DMS79 treated with DMSO at 0.1 percent for 48 hours (cell line): Measurements from ENCODE around the gene LKAAEAR1.
"Not testable (repeated sequence)": the region's sequence is repeated elsewhere in the genome, so short reads cannot be mapped to it uniquely, and the experiment has no call there.

Experiments
- DNase-seq: peaks from one replicate; lab custom pipeline; 2025; lab: John Stamatoyannopoulos, UW

LKAAEAR1 gene, protein sequence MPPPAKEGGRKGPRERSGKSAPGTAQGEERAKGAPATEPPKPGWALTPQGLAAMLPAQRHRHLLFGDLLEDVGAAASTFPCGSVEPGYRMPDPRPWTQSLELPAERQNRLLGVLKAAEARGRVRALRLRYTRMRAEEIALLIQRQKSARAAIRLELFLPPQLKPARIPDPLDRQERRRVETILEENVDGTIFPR

DNA sequence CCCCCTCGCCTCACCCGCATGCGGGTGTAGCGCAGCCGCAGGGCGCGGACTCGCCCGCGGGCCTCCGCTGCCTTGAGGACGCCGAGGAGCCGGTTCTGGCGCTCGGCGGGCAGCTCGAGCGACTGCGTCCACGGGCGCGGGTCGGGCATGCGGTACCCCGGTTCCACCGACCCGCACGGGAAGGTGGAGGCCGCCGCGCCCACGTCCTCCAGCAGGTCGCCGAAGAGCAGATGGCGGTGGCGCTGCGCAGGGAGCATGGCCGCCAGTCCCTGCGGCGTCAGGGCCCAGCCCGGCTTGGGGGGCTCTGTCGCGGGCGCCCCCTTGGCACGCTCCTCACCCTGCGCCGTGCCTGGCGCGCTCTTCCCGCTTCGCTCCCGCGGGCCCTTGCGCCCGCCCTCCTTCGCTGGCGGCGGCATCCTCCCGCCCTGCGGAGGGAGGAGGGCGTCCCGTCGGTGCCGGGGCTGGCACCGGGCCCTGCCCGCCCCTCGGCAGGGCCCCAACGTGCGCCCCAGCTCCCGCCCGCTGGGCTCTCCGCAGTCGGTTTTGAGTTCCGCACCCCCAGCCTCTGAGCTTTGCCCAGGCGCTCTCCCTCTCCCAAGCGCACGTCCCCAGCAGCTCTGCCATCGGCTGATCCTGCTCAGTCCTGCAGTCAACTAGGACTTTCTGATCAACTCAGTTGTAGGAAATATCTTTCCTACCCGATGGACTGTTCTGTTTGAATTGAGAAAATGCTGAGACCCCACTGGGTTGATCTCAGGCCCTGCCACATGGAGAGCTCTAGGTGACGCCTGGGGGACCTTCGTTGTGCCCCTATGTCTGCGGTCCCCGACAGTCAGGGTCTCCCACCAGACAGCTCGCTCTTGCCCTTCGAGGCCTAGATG, at the start of gene LKAAEAR1:
Gene LKAAEAR1, minus strand, starts transcription at position 595 of the 881 bp plus-strand sequence. Its CDS starts 179 bp downstream, at position 416.
- no peak for DNase-seq

DNA sequence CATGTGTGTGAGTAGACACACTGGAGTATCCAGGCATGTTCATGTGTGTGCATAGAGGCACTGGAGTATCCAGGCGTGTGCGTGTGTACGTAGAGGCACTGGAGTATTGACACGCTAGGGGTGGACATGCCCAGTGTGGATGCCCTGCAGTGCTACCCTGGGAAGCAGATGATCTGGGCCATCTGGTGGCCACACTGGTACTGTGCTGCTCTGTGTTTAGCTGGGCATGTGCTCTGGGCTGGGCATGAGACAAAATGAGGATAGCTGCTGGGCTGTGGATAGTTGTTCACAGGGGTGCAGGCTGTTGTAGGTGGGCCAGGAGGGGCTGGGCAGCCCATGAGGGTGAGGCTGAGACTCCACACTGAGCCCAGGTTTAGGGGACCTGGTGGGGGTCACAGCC, 47.2 kb upstream of the LKAAEAR1 start:
- no peak for DNase-seq

DNA sequence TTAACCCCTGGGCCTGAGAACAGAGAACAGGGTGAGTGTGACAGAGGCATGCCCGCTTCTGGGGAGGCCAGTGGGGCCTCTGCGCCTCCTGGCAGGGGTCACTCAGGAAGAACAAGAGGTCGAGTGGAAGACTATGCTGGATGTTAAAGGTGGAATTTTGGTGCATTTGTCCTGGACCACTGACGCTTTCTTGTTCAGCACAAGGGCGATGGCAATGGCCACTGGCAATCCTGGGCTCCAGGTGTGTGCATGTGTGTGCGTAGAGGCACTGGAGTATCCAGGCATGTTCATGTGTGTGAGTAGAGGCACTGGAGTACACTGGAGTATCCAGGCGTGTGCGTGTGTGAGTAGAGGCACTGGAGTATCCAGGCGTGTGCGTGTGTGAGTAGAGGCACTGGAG, 46.7 kb upstream of the LKAAEAR1 start:
- DNase-seq = no peak

DNA sequence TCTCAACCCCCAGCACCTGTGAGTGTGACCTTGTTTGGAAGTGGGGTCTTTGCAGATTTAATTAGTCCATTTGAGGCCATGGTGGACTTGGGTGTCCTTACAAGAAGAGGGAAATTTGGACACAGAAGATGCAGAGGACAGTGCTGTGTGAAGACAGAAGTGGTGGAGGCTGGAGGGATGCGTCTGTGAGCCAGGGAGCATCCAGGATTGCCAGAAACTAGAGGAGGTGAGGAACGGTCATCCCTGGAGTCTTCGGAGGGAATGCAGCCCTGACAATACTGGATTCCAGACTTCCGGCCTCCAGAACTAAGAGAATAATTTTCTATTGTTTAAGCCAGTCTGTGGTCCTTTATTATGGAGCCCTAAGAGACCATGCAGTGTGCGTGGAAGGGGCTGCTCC, 46.1 kb upstream of the LKAAEAR1 start:
- no peak for DNase-seq

DNA sequence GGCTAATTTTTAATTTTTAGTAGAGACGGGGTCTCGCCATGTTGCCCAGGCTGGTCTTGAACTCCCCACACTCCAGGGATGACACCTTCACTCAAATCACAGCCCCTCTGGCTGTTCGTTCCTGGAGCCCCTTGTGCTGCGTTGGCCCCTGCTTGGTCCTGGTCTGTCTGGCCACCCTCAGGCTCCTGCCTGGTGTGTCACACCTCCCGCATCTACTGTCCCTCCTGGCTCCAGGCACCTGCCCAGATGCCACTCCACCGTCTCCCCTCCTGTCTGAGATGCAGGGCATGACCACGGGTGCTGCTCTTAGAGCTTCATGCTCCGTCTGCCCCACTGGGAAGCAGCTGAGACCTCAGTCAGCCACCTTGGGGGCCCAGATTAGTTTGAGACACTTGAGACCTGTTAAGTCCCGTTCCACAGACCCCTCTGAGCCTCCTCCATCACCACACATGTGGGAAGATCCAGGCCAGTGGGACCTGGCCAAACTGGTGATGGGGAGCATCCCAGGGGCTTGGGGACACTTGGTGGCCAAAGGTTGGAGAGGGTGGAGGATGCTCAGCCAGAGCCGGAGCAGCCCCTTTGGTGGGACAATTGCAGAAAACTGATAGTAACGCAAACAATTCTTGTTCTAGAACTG, 45.1 kb upstream of the LKAAEAR1 start:
- no peak for DNase-seq

DNA sequence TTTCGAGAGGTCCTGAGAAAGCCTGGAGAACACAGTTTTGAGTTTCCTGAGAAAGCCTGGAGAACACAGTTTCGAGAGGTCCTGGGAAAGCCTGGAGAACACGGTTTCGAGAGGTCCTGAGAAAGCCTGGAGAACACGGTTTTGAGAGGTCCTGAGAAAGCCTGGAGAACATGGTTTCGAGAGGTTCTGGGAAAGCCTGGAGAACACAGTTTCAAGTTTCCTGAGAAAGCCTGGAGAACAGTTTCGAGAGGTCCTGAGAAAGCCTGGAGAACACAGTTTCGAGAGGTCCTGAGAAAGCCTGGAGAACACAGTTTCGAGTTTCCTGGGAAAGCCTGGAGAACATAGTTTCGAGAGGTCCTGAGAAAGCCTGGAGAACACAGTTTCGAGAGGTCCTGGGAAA, 39.3 kb upstream of the LKAAEAR1 start:
- not testable (repeated sequence) for DNase-seq

DNA sequence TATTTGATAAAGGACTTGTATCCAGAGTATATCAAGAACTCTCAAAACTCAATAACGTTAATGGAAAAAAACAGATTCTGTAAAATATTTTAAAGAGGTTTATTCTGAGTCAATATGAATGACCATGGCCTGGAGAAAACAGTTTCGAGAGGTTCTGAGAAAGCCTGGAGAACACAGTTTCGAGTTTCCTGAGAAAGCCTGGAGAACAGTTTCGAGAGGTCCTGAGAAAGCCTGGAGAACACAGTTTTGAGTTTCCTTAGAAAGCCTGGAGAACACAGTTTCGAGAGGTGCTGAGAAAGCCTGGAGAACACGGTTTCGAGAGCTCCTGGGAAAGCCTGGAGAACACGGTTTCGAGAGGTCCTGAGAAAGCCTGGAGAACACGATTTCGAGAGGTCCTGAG, 38.7 kb upstream of the LKAAEAR1 start:
- not testable (repeated sequence) for DNase-seq

DNA sequence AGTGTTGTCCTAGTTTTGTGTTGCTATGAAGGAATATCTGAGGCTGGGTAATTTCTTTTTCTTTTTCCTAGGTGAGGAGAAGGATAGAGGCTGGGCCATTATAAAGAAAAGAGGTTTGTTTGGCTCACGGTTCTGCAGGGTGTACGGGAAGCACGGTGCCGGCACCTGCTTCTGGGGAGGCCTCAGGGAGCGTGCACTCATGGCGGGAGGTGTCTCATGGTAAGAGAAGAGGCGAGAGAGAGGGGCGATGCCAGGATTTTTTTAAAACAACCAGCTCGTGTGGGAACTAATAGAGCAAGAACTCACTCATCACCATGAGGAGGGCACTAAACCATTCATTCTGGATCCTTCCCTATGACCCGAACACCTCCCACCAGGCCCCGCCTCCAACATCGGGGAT, 37.4 kb upstream of the LKAAEAR1 start:
- no peak for DNase-seq

DNA sequence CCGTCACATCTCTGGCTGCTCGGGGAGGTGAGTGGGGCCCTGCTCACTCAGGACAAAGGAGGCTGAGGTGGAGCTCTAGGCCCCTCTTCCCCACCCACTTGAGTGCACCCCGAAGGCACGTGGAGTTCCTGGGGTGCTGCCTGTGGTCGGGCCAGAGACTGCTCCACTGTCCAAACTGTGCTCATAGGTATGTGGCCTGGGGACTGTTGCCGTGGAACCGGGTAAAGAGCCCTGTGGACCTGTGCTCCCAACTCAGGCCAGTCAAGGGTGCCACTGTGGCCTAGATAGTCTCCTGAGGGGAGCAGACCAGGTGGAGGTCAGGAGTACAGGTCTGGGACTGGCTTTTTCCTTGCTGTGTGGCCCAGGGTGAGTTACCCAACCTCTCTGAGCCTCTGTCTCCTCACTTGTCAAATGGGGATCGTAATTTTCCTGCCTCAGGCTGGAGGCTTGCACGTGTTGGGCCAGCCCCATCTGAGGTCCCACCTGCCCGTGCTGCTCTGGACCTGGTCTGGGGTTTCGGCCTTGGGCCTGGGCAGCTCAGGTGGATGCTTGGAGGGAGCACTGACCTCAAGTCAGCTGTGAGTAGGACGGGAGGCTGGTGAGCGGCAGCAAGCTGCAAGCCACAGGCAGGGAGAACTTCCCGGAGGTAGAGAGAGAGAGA, 35.6 kb upstream of the LKAAEAR1 start:
- no peak for DNase-seq

DNA sequence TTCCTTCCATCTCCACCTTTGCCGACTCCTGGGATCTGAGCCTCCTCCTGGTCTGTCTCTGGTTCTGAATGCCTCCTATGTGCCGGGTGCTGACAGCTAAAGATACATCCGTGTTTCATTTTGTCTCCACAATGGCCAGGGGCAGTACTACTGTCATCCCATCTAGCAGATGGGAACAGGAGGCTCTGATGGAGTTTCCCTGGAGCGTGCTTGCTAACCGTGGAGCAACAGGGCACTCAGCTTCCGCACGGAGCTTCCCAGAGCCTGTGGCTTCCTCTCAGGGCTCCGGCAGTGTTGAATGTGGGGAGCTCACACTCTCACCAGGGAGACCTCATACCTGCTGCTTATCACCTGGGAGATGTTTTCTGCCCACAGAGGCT, 35.1 kb upstream of the LKAAEAR1 start:
- DNase-seq = no peak

DNA sequence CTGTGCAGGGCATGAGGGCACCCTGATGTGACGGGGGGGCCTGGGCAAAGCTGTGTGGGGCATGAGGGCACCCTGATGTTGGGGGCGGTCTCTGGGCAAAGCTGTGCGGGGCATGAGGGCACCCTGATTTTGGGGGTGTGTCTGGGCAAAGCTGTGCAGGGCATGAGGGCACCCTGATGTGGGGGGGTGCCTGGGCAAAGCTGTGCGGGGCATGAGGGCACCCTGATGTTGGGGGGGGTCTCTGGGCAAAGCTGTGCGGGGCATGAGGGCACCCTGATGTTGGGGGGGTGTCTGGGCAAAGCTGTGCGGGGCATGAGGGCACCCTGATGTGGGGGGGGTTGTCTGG, 33.2 kb upstream of the LKAAEAR1 start:
- DNase-seq = not testable (repeated sequence)

DNA sequence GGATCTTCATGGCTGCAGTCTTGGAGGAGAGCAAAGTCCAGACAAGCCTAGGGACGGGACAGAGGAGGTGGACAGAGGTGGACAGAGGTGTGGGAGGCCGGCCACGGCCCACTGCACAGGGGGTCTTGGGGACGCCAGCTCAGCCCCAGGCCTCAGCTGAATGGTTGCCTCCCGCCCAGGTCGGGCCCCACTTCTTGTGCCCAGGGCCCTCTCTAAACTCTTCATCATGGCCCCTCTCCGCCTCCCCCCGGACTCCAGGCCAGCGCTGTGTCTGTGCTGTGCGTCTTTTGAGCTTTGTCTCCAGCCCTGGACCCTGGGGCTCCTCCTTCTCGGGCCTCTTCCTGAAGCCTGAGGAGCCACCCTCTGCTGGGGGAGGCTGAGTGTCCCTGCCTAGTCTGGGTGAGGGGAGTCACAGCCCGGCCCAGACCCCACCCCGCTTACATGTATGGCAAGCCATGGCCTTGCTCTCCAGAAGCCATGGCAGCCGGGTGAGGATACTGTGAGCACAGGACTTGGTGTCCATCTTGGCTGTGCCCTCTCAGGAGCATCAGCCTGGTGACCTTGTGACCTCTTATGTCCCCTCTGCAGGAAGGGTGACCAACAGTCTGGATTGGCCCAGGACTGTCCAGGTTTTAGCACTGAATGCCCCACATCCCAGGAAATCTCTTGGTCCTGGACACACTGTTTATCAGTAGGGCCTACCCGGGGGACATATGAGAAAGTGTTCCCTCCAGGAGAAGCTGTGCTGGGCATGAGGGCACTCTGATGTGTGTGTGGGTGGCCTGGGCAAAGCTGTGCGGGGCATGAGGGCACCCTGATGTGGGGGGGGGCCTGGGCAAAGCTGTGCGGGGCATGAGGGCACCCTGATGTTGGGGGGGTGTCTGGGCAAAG, 32.6 kb upstream of the LKAAEAR1 start:
- DNase-seq = no peak

DNA sequence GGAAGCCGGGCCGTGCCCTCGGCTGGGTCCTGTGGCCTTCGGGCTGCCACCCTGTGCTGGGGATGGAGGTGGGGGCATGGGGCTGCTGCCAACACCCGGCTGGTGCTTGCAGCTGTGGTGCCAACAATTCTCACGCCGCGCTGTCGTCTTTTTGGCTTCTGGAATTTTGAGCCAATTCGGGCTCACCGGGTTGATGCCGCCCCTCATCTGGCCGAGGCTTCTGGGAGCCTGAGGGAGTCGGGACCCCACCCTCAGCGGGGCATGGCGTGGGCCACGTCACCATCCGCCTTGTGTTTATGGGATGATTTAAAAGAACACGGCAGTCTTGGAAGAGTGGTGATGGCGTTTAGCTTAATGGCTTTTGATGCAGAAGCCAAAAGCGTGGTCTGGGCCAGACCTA, 31.8 kb upstream of the LKAAEAR1 start:
- DNase-seq = no peak

DNA sequence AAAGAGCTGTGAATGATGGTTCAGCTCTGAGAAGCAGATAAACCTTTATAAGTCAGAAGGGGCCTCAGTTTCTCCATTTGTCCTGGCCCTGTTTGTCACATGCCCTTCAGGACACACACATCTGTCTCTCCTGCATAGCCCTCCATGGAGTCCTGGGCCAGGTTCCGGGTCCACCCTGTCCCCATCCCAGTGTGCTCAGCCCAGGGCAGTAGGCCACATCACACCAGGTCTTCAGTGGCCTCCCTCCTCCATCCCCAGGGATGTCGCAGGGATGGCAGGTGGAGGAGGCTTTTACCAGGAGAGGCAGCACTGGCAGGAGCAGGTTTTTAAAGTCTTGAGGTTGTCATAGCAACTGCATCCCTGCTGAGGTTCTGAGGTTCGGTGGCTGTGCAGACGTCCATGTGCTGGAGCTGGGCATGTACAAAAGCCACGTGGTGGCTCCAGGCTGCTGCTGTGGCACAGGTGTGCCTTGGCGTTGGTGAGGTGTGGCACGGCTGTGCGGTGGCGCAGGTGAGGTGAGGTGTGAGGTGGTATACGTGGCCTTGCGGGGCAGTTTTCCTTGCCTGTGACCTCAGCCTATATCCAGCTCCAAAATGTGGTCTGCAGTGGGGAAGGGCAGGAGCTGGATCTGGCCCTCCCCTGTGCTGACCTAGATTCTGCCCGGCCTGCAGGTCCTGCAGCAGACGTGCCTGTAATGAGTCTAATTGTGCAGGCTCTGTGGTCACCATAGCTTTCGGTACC, 31.1 kb upstream of the LKAAEAR1 start:
- DNase-seq = peak; percentile 45

DNA sequence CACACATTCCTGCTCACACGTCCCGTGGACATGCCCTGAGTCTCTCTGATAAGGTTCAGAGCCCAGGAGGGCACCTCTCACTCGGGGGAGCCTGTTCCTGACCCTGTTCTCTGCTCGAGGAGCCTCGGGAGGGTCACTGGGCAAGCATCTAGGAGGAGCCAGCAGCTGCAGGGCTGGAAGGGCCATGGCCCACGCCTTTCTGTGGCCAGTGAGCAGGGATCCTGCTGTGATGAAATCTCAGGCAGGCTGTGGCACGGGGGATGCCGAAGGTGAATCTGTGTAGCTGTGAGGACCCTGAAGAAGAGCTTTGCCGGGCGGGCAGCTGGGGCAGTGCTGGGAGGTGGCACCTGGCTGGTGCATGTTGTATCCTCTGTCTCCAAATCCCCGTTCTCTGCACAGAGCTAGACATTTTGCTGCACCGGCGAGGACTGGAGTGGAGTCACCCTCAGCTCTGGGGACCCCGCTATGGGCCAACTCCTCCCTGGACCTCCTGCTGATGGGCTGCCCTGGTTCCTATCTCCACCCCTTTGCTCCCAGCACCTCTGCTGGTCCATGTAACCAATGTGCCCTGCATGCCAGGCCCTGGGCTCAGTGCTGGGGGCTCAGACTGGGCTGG, 30.3 kb upstream of the LKAAEAR1 start:
- DNase-seq = no peak

DNA sequence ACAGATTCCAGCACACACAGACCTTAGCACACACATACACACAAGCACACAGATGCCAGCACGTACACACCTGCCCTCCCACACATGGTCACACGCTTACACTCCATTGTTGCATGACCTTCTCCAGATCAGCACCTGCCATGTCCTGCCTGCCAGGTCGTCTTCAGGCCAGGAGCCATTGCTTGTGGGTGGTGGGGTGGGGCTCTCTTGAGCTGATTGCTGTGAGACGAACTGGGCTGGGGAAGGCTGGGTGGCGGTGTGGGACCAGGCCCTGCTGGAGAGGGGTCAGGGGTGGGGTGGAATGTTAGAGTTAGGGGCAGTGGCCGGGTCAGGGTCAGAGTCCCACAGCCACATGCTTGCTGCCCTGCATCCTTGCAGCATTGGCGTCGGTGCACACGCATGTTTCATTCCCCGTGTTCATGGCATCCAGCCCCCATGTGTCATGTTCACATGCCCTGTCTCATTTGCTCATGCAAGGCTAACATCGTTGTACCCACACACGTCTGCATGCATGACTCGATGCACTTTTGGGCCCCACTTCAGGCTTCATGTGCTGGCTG, 29.7 kb upstream of the LKAAEAR1 start:
- DNase-seq = no peak

DNA sequence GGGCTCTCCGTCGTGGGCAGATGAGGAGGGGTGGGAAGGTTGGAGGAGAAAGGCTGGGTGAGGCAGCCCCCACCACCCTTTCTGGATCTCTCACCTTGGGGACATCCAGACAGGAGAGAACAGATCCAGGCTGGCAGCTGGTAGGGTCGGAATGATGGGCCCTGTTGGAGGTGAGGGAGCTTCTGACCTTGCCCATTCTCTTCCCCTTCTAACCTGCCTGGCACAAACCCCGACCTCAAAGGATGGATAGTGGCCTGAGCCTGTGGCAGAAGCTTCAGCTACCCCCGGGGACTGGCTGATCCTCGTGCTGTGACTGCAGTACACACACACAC, 29.2 kb upstream of the LKAAEAR1 start:
- DNase-seq = no peak

DNA sequence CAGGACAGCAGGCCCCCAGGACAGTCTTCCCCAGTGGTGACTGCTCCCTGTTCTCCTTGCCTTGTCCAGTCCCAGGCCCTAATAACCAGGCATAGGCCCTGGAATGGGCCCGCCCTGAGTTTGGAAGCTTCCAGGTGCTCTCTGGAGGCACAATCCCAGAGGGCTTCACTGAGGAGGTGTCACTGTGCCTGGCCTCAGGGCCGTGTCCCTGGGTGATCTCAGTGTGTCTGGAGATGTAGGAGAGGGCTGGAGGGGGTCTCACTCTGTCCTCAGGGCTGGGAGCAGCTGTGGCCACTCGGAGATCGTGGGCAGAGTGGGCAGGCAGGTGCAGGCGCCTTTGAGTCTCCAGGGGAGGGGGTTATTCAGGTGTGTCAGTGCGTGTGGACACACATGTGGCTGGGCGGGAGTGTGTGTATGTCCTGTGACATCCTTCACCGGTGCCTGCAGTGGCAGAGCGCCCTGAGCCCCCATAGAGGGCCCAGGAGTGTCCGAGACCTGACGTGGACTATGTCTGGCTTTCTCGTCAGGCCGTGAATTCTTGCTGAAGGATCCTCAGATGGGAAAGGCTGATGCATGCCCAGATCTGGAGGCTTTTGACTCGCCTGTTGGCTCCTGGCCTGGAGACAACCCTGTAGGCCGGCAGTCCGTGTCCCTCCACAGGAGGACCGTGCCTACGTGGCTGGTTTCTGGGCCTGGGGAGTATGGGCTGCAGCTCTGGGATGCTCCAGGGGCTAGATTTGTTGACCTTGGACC, 28.7 kb upstream of the LKAAEAR1 start:
- DNase-seq = no peak

DNA sequence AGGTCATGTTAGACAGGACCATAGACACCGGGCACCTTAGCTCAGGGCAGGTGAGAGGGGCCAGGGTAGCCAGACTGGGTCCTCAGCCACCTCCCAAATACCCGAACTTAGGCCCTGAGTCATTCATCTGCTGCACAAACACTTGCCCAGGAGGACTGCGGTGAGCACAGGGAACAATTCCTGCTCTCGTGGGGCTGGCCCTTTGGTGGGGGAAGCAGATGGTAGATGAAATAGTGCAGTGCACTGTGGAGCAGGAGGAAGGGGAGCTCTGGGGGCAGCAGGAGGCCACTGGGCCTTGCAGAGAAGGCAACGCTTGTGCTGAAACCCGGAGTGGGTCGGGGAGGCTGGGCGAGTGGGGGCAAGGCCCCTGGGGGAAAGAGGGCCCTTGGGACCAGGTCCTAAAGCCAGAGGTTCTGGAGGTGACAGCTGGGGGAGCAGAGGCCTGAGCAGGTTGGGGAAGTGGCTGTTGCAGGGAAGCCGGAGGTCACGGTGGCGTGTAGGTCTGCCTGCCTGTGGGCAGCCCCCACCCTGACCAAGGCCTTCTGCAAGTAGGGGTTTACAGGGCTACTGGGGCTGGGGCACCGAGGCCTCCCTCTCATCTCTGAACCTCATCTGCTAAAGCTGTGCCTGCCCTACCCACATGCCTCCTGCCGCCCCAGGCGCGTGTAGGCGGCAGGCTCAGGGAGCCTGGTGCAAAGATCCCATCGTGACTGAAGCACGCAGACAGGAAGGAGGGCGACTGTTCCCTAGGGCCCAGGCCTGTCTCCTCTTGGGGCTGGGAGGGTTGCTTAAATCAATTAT, 27.8 kb upstream of the LKAAEAR1 start:
- no peak for DNase-seq
